Endometrium (tissue), 2 donors: Measurements from ENCODE around the gene DMPK.

Source experiments
- FAIRE-seq: peaks from 2 replicates; lab custom pipeline; 2012; peaks lifted over from hg19 to GRCh38; lab: Jason Lieb, UNC
- donor health status: control.
- donor health status: control.

Gene DMPK, protein sequence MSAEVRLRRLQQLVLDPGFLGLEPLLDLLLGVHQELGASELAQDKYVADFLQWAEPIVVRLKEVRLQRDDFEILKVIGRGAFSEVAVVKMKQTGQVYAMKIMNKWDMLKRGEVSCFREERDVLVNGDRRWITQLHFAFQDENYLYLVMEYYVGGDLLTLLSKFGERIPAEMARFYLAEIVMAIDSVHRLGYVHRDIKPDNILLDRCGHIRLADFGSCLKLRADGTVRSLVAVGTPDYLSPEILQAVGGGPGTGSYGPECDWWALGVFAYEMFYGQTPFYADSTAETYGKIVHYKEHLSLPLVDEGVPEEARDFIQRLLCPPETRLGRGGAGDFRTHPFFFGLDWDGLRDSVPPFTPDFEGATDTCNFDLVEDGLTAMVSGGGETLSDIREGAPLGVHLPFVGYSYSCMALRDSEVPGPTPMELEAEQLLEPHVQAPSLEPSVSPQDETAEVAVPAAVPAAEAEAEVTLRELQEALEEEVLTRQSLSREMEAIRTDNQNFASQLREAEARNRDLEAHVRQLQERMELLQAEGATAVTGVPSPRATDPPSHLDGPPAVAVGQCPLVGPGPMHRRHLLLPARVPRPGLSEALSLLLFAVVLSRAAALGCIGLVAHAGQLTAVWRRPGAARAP

DNA sequence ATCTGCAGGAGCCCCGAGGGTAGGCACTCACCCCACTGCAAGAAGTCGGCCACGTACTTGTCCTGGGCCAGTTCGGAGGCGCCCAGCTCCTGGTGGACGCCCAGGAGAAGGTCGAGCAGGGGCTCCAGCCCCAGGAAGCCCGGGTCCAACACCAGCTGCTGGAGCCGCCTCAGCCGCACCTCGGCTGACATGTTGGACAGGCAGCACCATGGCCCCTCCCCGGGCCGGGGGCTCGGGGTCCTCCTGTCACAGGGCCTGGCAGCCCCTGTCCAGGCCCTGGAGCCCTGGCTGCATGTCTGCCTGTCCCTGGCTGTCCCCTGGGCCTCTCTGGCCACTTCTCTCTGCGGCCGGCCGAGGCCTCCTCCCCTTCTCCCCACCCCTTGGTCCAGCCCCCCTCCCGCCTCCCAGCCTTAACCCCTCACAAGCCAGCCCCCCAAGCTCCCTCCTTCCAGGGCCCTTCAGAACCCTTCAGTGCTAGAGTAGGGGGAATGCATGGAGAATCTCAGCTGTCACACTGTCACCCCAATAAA, at the start of gene DMPK:
TSS of gene DMPK (minus strand) at position 329 of the 530 bp plus-strand sequence. CDS start at position 191, 138 bp downstream.
- no peak for FAIRE-seq

DNA sequence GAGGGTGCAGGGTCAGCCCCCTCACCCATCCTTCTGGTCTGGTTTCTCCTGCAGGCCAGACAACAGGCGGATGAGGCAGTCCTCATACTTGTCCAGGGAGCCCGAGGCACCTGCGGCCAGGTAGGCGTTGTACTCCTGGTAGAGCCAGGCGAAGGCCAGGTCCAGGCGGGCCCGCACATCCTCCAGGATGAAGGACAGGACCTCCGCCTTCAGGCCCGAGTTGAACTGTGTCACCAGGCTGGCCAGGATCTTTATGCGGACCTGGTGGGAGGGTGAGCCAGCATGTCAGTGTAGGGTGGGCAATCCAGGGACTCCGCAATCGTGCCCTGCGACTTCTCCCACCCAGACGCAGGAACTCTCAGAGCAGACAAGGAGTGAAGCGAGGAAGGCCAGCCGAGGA, 46.7 kb upstream of the DMPK start:
- no peak for FAIRE-seq

DNA sequence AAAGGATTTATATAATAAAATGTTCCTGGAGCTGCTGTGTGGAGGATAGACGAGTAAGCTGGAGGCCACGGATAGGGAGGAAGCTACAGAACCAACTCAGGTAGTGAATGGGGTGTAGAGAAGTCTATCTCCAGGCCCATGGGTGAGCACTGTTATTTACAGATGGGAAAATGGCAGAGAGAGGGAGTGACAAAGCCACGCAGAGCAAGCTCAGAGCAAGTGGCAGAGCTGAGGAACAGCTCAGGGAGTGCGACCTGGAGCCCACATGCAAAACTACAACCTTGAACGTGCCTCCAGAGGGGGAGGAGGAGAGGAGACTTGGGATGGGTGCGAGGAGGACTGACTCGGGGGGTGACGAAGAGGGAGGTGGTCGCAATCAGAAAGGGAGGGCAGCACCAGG, 46.2 kb upstream of the DMPK start:
- FAIRE-seq = no peak

DNA sequence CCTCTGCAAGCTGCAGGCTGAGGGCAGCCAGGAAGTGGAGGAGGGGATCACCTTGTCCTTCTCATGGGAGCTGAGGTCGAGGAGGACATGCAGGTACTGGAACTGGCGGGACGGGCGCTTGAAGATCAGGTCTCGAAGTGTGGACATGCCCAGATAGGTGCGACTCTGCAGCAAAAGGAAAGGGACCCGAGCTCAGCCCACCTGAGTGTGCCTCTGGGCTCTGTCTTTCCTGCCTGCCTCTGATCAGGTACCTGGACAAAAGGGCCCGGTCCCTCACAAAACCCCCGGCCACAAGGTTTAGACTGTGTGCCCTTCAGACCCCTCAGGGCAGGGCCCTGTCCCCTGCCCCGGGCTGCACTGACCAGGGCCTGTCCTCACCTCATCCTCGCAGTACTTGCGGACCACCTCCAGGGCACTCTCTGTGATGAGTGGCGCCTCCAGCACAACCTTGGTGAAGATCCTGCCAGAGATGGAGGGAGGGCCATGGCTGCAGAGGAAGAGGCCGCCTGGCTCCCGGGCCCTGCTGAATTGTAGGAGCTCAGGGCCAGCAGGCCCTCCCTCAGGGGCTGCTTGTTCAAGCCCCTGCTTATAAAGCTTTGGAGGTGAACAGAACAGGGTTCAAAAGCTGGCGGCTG, 45.3 kb upstream of the DMPK start:
- no peak for FAIRE-seq

DNA sequence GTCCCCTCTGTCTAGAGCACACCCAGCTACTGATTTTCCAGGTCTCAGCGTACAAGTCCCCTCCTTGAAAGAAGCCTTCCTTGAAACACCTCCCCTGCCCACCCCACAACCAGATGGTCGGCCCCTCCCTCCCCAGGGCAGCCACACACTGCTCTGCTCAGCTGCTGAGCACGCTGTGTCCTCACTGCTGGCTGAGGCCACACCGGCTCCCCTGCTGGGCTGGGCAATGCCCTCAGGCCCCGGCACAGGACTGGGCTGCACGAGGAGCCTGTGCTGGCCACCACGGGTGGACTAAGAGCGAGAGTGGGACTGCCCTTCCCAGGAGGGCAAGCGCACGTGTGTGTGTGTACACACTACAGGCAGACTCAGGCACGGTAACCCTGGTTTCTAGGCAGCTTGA, 44.6 kb upstream of the DMPK start:
- no peak for FAIRE-seq

DNA sequence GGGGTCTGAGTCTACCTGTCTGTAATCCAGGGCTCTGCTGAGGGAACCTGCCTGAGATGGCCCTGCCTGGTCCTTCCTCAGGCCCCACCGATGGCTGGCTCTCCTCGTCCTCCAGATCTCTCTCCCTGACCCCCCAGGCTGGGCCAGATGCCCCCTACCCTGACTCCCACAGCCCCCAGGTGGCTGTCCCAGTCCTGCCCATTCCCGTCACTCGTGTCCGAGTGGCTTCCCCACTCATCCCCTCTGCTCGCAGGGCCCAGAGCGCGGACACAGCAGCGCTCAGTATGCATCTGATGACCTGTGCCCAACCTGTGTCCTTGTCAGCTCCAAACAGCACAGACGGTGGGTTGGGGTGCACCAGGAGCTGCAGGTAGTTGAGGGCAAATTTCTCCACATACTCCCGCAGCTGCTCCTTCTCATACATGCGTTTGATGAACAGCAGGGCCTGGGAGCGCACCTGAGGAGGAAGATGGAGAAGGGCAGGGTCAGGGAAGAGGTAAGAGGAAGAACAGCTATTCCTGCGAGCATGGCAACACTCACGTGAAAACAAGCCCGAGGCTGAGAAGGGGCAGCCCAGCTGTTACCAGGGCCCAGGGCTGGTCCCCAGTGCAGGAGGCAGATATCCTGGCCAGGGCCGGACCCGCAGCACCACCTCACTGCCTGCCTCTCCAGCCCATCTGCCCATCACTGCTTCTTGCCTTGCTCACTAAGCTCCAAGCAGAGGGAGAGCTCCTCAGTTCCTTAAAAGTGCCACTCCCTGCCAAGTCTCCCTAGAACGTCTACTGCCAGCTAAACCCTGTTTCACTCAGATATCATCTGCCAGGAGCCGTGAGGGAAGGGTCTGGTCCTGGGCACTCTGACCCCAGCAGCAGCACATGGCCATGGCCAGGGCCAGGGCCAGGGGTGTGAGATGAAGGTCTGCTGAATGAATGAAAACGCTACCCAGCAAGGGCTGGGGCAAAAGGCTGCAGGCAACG, 43.9 kb upstream of the DMPK start:
- no peak for FAIRE-seq

DNA sequence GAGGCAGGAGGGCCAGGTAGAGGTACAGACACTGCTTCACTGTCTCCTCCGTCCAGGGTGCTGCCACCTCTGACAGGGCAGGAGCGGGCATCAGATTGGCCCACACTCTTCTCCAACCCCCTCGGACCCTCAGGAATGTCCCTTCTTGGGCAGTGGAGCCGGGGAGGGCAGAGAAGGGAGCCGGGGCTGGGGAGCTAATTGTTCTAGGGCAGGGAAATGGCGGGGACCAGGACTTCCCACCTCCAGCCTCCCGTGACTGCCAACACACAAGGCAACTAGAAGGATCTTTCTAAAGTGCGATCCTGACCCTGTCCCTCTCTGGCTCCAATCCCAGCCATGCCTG, 42.9 kb upstream of the DMPK start:
- no peak for FAIRE-seq

DNA sequence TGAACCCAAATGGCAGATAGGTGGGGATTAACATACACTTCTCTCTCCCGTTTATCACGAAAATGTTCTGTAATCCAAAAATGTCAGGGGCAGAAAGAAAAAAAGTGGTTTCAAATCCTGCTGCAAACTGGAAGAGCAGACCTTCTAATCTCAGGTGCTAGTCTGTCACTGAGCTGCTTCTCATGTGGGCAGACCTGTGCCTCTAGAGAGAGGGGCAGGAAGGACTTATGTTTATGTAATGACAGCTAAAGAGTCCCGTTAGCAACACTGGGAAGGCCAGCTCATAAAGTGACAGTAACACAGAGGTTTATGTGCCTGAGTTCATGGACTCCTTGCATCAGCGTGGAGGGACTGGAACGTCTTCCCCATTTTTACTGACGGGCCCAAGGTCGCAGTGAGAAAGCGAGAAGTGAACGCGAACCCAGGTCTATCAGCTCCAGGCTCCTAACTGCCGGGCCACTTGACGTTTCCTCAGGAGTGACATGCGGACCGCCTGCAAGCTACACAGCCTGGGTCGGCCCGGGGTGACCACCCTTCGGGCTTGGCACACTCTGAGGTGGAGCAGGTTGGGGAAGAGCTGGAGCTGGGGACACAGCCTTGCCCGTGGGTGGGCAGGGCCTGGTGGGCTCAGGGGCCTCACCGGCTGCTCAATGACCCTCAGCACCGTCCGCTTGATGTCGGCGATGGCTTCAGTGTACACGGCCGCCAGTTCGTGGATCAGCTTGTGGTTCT, 42.4 kb upstream of the DMPK start:
- FAIRE-seq = no peak

DNA sequence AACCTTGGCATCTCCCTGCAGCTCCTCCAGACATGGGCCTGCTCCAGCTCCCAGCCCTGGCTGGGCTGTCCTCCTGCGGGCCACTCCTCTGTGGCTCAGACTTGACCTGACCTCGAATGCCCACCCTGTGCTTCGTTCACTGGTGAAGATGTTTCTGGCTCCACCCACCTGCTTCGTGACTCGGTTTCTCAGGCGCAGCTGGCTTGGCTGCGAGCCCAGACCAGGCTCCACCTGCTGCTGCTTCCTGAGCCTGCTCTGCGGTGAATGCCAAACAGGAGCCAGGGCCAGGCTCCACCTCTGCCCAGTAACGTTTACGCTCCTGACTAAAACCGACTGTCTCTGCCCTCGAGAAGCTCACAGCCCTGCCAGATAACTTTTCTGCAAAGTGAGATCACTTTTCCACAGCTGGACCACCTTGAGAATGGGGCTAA, 41.8 kb upstream of the DMPK start:
- no peak for FAIRE-seq

DNA sequence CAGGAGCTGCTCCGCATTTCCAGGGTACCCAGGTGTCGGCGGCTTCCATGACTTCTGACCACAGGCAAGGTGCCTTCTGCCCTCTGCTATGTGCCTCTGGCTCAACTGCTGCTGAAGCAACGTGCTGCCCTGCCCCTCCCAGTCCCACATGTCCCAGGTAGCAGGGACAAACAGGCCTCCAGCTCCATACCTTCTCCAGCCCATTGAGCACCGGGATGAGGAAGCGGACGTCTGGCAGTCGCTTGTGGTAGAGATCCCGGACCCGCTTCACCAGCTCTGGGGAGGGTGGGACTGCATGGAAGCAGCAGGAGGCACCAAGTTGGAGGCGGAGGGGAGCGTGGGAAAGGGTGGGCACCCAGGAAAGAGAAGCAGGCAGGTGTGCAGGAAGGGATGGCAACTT, 40.9 kb upstream of the DMPK start:
- no peak for FAIRE-seq

DNA sequence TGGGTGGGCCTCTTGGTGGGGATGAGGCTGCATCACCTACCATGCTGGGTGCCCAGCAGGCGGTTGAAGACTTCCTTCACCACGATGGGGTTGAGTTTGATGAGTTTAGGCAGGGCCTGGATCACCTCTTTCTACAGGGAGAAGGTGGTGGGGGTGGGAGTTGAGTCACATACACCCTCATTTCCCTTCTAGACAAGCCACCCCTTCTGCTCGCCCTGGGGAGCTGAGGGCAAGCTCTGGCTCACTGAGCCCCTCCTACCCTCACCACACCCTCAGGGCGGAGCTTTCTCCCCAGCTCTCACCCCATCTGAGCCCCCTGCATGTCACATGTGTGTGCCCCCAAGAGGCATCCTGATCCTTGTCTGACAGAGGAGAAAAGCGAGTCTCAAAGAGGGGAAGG, 40.4 kb upstream of the DMPK start:
- no peak for FAIRE-seq

DNA sequence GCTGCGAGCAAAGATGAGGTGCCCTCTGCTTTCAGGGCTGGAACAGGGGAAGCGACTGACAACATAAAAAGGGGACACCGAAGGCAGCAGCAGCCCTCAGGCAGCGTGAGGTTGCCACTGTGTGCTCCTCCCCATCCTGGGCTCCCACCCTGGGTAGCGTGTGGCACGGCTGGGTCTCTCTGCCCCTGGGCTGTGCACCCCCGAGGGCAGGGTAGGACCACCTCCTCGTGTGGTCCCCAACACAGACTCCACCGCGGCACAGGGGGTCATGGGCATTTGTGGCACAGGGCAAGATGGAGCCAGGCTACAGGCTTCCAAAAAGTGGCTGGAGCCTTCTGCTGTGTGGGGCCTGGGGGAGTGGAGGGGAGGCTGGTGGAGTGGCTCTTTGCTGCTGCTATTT, 39.3 kb upstream of the DMPK start:
- FAIRE-seq = no peak

DNA sequence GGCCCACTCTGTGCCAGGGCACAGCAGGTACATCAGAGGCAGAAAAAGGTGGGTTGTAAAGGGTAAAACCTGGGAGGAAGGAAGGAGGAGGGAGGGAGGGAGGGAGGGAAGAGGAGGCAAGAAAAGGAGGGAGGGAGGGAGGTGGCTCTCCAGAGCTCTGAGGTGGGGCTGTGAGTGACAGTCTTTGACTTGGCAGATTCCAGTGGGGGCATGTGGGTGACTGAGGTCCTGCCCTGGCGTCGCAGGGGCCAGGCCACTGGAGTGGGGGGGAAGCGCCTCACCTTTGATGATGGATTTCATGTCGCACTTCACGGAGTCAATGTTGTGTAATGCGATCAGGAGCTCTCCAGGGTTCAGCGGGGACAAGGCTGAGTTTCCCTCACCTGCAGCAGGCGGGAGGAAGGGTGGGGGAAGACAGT, 38.8 kb upstream of the DMPK start:
- no peak for FAIRE-seq

DNA sequence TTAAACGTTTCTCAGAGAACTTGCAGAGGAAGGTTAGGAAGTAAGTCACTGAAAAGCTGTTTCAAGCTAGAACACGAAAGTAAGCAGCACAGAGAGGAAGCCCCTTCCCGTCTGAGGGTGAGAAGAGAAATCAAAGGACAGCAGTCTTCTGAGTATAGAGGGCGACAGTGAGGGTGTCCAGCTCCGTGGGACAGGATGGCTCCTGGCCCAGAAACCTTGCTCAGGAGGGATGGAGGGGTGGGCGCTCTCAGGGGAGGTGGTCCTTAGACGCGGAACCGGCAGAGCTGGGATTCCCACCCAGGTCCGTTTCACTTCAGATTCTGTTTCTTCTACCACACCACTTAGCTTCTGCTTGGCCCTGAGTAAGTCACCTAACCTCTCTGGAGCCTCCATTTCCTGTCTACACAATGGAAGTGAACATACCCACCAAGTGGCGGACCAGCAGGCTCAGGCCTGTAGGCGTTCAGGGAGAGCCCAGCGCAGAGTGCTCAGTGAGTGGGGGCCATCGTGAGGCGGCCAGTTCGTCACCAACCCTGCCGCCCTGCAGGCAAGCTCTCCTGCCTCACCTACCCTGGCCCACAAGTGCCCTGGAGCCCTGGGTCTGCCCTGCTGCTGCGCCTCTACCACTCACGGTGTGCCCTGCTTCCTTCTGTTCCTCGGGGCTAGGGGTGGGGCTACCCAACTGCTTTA, 38.3 kb upstream of the DMPK start:
- FAIRE-seq = no peak

DNA sequence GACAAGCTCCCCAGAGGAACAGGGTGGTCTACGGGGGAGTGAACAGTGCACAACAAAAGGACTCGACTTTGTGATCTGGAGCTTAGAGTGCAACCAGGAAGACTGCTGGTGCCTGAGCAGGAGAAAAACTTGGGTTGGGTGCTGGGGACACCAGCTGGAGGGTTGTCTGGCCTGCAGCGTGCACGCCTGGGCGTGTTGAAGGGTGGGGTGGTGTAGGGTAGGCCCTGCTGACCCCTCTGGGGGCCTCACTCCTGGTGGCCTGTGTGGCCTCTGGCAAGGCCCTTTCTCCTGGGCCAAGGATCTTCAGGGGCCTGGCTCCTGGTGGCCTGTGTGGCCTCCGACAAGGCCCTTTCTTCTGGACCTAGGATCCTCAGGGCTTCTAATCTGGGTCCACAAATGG, 37.5 kb upstream of the DMPK start:
- no peak for FAIRE-seq

DNA sequence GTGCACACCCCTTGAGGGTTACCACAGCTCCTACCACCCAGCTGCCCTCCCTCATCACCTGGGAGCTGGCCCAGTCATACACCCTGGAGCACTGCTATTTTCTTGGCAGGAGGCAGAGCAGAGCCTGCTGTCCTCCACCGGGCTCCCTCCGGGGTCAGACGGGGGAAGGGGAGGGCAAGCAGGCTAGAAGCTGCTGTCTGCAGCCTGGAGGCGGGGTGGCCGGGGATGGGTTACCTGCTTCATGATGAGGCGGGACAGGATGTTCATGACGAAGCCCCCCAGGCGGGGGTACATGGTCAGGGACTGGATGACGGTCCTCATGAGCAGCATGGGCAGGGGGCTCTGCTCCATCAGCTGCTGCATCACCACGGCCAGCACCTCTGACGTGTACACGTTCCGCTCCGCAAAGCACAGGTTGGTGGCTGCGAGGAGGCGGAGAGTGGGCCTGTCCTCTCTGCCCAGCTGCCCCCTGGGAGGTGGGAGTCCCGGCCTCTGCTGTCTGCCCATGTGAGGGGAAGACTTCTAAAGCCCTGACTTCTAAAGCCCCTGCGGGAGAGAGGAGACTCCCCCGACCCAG, 35.5 kb upstream of the DMPK start:
- FAIRE-seq = no peak

DNA sequence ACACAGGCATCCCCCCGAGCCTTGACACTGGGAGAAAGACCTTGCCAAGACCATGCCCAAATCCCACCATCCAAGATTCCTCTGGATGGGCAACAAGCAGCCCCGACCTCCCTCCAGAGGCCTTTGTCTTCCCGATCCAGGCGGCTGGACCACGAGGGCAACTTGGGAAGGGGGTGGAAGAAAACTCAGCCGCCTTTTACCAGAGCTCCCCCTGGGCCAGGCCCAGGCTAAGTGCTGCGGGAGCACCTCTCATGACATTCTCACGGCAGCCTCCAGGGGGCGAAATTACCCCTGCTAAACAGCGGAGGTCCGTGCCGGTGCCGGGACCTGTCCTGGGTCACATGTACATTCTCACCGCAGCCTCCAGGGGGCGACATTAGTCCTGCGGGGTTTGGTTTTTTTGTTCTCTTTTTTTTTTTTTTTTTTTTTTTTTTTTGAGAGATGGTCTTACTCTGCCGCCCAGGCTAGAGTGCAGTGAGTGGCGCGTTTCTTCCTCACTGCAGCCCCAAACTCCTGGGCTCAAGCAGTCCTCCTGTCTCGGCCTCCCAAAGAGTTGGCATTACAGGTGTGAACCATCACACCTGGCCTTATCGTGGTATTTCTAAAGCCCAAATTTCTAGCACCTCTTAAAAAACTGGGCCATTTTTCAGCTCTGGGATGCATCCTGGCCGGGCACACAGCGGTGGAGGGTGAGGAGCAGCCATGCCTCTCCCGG, 34.9 kb upstream of the DMPK start:
- peak; percentile 79 for FAIRE-seq

DNA sequence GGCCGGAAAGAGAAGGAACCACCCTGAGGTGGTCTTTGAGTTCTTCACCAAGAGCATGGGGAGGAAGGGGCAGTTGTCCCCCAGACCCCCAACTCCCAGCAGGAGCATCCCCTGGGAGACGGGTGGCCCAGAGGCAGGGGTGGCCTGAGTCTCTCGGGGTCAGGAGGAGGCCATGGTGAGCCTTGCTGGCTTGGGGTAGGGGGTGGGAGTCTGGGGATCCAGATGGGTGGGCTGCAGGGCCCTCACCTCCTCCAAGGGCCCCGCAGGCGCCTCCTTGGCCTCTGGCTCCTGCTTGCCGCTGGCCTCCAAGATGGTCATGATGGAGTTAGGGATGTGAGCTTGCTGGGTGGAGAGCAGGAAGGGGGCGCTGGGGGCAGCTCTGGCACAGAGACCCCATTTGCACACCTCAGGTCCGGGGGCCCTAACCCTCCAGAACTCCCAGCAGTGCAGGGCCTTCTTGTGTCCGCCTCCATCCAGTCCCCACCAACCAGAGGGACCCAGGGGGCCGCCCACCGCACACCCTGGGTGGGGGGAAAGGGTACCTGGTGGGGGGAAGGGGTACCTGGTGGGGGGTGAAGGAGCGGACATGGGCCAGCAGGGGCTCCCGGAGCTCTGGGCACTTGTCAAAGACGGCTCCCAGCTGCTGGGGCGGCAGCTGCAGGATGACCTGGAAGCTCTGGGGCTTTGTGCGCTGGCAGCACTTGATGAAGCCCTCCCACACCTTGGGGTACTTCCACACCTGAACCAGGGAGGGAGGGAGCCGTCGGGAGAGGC, 34.1 kb upstream of the DMPK start:
- FAIRE-seq = no peak
